Measurements from ENCODE around the gene PLIN4. TPM values are rescaled to one million over a fixed set of nuclear protein-coding genes. Genes with fewer than 3 reads are reported as not detected.
"Not testable (repeated sequence)": the region's sequence is repeated elsewhere in the genome, so short reads cannot be mapped to it uniquely, and the experiment has no call there.

PLIN4 gene, protein sequence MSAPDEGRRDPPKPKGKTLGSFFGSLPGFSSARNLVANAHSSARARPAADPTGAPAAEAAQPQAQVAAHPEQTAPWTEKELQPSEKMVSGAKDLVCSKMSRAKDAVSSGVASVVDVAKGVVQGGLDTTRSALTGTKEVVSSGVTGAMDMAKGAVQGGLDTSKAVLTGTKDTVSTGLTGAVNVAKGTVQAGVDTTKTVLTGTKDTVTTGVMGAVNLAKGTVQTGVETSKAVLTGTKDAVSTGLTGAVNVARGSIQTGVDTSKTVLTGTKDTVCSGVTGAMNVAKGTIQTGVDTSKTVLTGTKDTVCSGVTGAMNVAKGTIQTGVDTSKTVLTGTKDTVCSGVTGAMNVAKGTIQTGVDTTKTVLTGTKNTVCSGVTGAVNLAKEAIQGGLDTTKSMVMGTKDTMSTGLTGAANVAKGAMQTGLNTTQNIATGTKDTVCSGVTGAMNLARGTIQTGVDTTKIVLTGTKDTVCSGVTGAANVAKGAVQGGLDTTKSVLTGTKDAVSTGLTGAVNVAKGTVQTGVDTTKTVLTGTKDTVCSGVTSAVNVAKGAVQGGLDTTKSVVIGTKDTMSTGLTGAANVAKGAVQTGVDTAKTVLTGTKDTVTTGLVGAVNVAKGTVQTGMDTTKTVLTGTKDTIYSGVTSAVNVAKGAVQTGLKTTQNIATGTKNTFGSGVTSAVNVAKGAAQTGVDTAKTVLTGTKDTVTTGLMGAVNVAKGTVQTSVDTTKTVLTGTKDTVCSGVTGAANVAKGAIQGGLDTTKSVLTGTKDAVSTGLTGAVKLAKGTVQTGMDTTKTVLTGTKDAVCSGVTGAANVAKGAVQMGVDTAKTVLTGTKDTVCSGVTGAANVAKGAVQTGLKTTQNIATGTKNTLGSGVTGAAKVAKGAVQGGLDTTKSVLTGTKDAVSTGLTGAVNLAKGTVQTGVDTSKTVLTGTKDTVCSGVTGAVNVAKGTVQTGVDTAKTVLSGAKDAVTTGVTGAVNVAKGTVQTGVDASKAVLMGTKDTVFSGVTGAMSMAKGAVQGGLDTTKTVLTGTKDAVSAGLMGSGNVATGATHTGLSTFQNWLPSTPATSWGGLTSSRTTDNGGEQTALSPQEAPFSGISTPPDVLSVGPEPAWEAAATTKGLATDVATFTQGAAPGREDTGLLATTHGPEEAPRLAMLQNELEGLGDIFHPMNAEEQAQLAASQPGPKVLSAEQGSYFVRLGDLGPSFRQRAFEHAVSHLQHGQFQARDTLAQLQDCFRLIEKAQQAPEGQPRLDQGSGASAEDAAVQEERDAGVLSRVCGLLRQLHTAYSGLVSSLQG (N-terminal part only)
- total RNA-seq (under 1 TPM; 0.30 to 0.50 TPM), polyA plus RNA-seq (ENCODE audit: insufficient read length in 2 of 2) (1 to 10 TPM; 2.3 to 3.2 TPM)
- long read RNA-seq, donor 1, result 0 reads
- long read RNA-seq, donor 2, result 0 reads
- long read RNA-seq, donor 3, partial matches to known transcripts, result 37 of 42 reads
- long read RNA-seq, donor 3, other reads (novel, unspliced or antisense), result 5 of 42 reads
- long read RNA-seq, donor 4, result 0 reads

DNA sequence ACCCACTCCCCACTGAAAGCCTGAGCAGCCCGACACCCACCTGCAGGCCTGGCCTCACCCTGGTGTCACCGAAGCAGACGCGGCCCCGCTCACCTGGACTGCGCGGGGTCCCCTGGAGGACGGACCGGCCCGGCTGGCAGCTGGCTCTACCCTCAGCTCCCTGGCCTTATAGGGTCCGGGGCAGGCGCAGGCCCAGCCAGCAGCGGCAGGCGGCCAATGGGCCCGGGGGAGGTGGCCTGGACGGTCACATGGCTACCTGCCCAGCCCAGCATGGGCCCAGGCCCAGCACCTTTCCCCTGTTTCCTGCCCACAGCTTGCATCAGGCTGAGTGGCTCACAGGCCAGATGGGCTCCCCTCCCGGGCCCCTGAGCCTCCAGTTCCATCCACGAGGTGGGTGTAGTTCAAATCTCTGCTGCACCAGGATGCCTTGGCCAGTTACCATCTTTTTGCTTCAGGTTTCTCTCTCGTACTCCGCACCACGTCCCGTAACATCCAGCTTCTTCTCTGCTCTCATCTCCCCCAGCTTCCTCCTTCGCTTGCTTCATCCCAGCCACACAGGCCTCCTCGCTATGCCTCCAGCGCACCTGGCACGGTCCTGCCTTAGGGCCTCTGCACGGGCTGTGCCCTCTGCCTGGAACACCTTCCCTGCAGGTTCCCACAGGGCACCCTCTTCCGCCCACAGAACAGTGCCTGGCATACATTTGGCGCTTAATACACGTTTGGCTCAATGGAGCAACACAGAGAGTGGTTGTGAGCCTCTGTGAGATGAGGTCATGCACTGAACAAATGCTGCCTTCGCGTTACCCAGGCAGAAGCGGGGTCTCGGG, at the start of gene PLIN4:
Gene PLIN4 (minus strand): TSS at position 142 of the 827 bp plus-strand sequence. CDS start 214 bp downstream, outside the sequence.
- no peak for DNase-seq (ENCODE audit: low read depth in 4 of 6, low spot score in 6 of 6)

DNA sequence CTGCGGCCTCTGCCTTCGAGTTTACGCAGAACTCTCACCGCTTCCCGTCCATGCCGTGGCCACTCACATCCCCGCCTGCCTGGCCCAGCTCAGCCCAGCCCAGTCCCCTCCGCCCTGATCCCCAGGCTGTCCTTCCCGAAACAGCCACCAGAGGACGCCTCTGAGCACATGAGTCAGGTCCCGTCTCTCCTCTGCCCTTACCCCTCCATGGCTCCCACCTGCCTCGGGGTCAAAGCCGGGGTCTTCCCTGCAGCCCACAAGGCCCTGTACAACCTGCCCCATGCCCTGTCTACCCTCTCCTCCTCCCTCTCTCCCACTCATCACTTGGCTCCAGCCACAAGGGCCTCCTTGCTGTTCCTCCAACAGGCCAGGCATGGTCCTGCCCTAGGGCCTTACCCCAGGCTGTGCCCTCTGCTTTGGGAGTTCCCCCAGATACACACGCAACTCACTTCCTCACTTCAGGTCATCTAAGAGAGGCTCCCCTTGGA, 49.3 kb upstream of the PLIN4 start:
- Histone ChIP-seq H3K36me3 (ENCODE audit: control insufficient read depth, insufficient read depth, low read length) (peaks cover 24% of the 10 kb centered on the region), H3K27me3 (ENCODE audit: control insufficient read depth, insufficient read depth, low read length) (no peaks in the 10 kb centered on the region), H3K4me3 (ENCODE audit: low read depth, low read length) (no peak overlapping the region), H3K9me3 (ENCODE audit: control insufficient read depth, insufficient read depth, low read length) (no peaks in the 10 kb centered on the region), H3K27ac (ENCODE audit: low read depth, low read length) (no peak overlapping the region), H3K4me1 (ENCODE audit: control insufficient read depth, insufficient read depth, low read length) (peaks cover 10% of the 10 kb centered on the region)
- WGBS (ENCODE audit: insufficient coverage), result 49% methylated on average over 14 of the region's 14 CpGs
- peak in 2 of 6 donors; percentile 26 to 47 for DNase-seq (ENCODE audit: low read depth in 4 of 6, low spot score in 6 of 6)

More for the DNA sequence above, at the start of gene PLIN4:
- Histone ChIP-seq H3K27ac (ENCODE audit: low read depth, low read length) (no peak within 1 kb of the TSS), H3K27me3 (ENCODE audit: control insufficient read depth, insufficient read depth, low read length) (no peaks in the 10 kb centered on the region), H3K36me3 (ENCODE audit: control insufficient read depth, insufficient read depth, low read length) (peaks cover 21% of the 10 kb centered on the region), H3K9me3 (ENCODE audit: control insufficient read depth, insufficient read depth, low read length) (no peaks in the 10 kb centered on the region), H3K4me3 (ENCODE audit: low read depth, low read length) (no peak within 1 kb of the TSS), H3K4me1 (ENCODE audit: control insufficient read depth, insufficient read depth, low read length) (peaks cover 17% of the 10 kb centered on the region)
- WGBS (ENCODE audit: insufficient coverage), result 76% methylated on average over 34 of the region's 34 CpGs

DNA sequence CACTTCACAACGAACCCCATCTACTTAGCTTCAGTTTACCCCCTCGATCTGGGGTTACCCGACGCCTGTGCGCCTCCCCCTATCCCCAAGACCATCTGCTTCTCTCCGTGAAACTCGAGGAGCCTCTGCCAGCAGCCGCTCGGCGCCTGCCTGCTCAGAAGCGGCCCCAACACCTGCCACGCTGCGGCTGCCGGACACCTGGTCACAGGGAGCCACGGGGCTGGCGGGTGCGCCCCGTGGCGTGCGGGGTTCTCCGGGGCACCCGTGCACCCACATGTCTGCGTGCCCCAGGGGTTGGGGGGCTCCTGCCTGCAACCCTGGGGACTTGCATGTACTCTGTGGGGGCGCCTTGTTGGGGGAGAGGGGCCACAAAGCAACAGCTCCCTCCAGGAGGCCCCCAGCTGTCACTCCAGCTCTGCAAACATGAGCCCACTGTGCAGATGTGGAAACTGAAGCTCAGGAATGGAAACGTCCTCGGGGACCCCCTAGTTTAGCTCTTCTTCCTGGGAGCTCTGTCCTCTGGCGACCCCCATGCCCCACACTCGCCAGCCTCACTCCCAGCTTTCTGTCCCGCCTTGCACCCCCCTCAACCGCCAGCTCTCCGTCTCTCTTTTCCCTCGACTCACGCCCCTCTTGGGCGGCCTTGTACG, 48.2 kb upstream of the PLIN4 start:
- Histone ChIP-seq H3K4me3 (ENCODE audit: low read depth, low read length) (no peak overlapping the region), H3K4me1 (ENCODE audit: control insufficient read depth, insufficient read depth, low read length) (peaks cover 8% of the 10 kb centered on the region), H3K27ac (ENCODE audit: low read depth, low read length) (no peak overlapping the region)

DNA sequence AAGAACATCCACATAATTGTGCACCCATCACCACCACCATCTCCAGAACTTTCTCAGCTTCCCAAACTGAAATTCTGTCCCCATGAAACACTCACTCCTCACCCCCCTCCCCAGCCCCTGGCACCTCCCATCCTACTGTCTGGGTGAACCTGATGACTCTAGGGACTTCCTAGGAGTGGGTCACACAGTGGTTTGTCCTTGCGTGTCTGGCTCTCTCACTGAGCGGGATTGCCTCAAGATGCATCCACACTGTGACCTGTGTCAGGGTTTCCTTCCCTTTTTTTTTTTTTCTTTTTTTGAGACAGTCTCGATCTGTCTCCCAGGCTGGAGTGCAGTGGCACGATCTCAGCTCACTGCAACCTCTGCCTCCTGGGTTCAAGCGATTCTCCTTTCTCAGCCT, 45.3 kb upstream of the PLIN4 start:
- not testable (repeated sequence) for H3K27ac ChIP-seq (ENCODE audit: low read depth, low read length); H3K9me3 ChIP-seq (ENCODE audit: control insufficient read depth, insufficient read depth, low read length); DNase-seq (ENCODE audit: low read depth in 4 of 6, low spot score in 6 of 6); H3K4me3 ChIP-seq (ENCODE audit: low read depth, low read length); H3K27me3 ChIP-seq (ENCODE audit: control insufficient read depth, insufficient read depth, low read length); H3K4me1 ChIP-seq (ENCODE audit: control insufficient read depth, insufficient read depth, low read length)
- peaks cover 23% of the 10 kb centered on the region for H3K36me3 ChIP-seq (ENCODE audit: control insufficient read depth, insufficient read depth, low read length)
- WGBS (ENCODE audit: insufficient coverage), result 86% methylated on average over 4 of the region's 5 CpGs

More for the DNA sequence above, 48.2 kb upstream of the PLIN4 start:
- Histone ChIP-seq H3K27me3 (ENCODE audit: control insufficient read depth, insufficient read depth, low read length) (no peaks in the 10 kb centered on the region), H3K9me3 (ENCODE audit: control insufficient read depth, insufficient read depth, low read length) (no peaks in the 10 kb centered on the region), H3K36me3 (ENCODE audit: control insufficient read depth, insufficient read depth, low read length) (peaks cover 23% of the 10 kb centered on the region)
- no peak for DNase-seq (ENCODE audit: low read depth in 4 of 6, low spot score in 6 of 6)
- WGBS (ENCODE audit: insufficient coverage), result 83% methylated on average over 31 of the region's 35 CpGs

DNA sequence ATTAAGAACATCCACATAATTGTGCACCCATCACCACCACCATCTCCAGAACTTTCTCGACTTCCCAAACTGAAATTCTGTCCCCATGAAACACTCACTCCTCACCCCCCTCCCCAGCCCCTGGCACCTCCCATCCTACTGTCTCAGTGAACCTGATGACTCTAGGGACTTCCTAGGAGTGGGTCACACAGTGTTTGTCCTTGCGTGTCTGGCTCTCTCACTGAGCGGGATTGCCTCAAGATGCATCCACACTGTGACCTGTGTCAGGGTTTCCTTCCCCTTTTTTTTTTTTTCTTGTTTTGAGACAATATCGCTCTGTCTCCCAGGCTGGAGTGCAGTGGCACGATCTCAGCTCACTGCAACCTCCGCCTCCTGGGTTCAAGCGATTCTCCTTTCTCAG, 43.8 kb upstream of the PLIN4 start:
- H3K4me3 ChIP-seq (ENCODE audit: low read depth, low read length); H3K9me3 ChIP-seq (ENCODE audit: control insufficient read depth, insufficient read depth, low read length); H3K27me3 ChIP-seq (ENCODE audit: control insufficient read depth, insufficient read depth, low read length); DNase-seq (ENCODE audit: low read depth in 4 of 6, low spot score in 6 of 6); H3K27ac ChIP-seq (ENCODE audit: low read depth, low read length); H3K4me1 ChIP-seq (ENCODE audit: control insufficient read depth, insufficient read depth, low read length): not testable (repeated sequence)
- H3K36me3 ChIP-seq (ENCODE audit: control insufficient read depth, insufficient read depth, low read length), result peaks cover 23% of the 10 kb centered on the region
- WGBS (ENCODE audit: insufficient coverage), result 80% methylated on average over 2 of the region's 7 CpGs

DNA sequence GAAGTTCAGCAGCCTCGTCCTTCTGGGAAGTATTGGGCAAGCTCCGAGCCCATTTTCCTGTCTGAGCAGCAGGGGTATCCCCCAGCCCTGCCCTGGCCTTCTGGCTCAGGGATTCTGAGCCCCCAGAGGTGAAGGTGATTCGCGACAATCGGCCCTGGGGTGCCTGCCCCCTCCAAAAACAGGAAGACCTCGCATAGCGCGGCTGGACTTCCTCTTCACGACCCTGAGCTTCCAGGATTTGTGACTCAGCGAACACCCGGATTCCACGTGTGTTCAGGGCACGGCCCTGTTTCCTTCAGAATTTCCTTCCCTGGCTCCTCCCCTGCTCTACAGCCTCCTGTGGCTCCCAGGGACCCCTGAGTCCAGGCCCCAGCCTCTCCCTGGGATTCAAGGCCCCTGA, 41.3 kb upstream of the PLIN4 start, which contains the start of gene SEMA6B:
Gene SEMA6B (minus strand): TSS at position 116 of the 400 bp plus-strand sequence. CDS start 1,227 bp downstream, outside the sequence.
- Histone ChIP-seq H3K4me1 (ENCODE audit: control insufficient read depth, insufficient read depth, low read length) (peaks cover 5% of the 10 kb centered on the region), H3K27me3 (ENCODE audit: control insufficient read depth, insufficient read depth, low read length) (no peaks in the 10 kb centered on the region), H3K4me3 (ENCODE audit: low read depth, low read length) (peak within 1 kb of the TSS; percentile 18), H3K9me3 (ENCODE audit: control insufficient read depth, insufficient read depth, low read length) (no peaks in the 10 kb centered on the region), H3K27ac (ENCODE audit: low read depth, low read length) (peak within 1 kb of the TSS; percentile 15), H3K36me3 (ENCODE audit: control insufficient read depth, insufficient read depth, low read length) (peaks cover 39% of the 10 kb centered on the region)
- DNase-seq (ENCODE audit: low read depth in 4 of 6, low spot score in 6 of 6), result no peak
- WGBS (ENCODE audit: insufficient coverage), result 87% methylated on average over 13 of the region's 13 CpGs

DNA sequence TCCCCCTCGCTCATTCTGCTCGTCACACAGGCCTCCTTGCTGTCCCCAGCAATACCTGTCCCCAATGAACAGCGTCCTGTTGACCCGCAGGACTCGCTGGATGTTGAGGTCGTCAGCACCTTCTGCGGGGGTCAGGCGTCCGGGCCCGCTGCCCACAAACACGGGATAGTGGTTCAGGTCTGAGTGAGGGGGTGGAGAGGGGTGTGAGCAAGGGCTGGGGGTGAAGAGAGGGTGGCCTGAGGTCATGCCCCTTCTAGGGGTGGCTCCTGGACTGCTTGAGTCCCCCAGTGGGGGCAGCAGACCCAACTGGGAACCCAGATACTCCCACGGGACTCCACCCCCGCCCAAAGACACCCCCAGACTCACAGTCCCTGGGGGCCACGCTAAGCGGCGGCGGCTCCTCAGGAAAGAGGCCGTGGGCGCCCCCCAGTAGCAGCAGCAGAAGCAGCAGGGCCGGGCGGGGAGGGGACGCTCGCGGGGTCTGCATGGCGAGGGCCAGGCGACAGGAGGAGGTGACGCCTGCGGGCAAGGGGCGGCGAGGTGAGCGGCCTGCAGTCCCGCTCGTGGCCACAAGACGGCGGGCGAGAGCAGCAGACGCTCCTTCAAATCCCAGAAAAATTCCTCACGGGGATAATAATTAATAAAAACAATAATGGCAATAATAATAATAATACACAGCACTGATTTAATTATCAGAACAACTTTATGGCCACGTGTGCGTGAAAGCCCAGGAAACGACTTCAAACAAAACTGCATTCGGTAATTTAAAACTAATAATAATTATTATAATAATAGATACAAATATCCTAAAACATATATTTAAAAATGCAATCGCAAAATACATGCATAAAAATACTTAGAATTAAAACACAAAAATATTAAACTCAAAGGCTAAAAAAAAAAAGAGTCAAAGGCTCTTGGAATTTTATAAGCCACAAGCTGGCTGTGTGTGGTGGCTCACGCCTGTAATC, 40.0 kb upstream of the PLIN4 start:
- DNase-seq (ENCODE audit: low read depth in 4 of 6, low spot score in 6 of 6), result peak in 1 of 6 donors; percentile 24
- peaks cover 51% of the 10 kb centered on the region for H3K36me3 ChIP-seq (ENCODE audit: control insufficient read depth, insufficient read depth, low read length)
- WGBS (ENCODE audit: insufficient coverage), result 25% methylated on average over 24 of the region's 44 CpGs
- no peaks in the 10 kb centered on the region for H3K9me3 ChIP-seq (ENCODE audit: control insufficient read depth, insufficient read depth, low read length)
- H3K4me1 ChIP-seq (ENCODE audit: control insufficient read depth, insufficient read depth, low read length), result peaks cover 5% of the 10 kb centered on the region
- no peak overlapping the region for H3K27ac ChIP-seq (ENCODE audit: low read depth, low read length)
- H3K4me3 ChIP-seq (ENCODE audit: low read depth, low read length), result no peak overlapping the region
- no peaks in the 10 kb centered on the region for H3K27me3 ChIP-seq (ENCODE audit: control insufficient read depth, insufficient read depth, low read length)
